Activated naive CD8-positive, alpha-beta T cell (primary cell): Measurements from ENCODE around the gene UBAP1.
"Not testable (repeated sequence)": the region's sequence is repeated elsewhere in the genome, so short reads cannot be mapped to it uniquely, and the experiment has no call there.

Experiments used
- H3K27ac Mint-ChIP-seq: one replicate; pipeline ENCODE4 v1.8.0; 2021; ENCODE audit warnings: mixed read lengths
- H3K27me3 Mint-ChIP-seq: one replicate; pipeline ENCODE4 v1.8.0; 2021; ENCODE audit warnings: mixed read lengths
- H3K36me3 Mint-ChIP-seq: one replicate; pipeline ENCODE4 v1.8.0; 2021; ENCODE audit warnings: mixed read lengths
- H3K4me1 Mint-ChIP-seq: one replicate; pipeline ENCODE4 v1.8.0; 2021; ENCODE audit warnings: low read depth, mixed read lengths
- H3K4me3 Mint-ChIP-seq: one replicate; pipeline ENCODE4 v1.8.0; 2021; ENCODE audit warnings: mild to moderate bottlenecking, mixed read lengths
- H3K9me3 Mint-ChIP-seq: one replicate; pipeline ENCODE4 v1.8.0; 2021; ENCODE audit warnings: low read depth, mixed read lengths

Gene UBAP1

DNA sequence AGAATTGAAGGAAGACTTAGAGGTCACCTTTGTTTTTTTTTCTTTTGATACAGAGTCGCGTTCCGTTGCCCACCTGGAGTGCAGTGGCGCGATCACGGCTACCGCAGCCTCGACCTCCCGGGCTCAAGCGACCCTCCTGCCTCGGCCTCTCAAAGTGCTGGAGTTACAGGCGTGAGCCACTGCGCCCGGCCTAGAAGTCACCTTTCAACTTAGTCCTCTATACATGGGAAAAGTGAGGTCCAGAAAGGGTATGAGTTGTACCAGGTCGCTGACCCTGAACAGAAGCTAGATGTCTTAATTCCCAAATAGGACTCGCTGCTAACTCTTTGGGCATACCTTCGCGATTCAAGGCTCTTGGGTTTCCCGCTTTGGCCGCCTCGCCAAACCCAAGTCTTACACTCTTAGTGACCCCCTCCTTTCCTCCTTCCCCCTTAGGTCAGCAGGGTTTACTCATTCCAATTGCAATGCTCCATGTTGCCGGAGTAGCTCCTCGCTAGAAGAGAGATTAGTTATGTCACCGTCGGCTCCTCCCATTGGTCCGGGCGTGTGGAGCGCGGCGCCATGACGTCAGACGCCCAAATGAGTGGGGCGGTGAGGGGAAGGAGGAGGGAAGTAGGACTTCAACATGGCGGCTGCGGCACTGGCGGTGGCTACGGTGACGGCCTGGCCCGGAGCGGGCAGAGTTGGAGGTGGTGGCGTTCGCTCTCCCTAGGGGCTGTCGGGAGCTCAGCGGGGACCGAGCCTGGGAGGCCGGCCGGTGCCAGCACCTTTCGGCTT is at the start of gene UBAP1:
Gene UBAP1 (plus strand): TSS at position 608 of the 777 bp plus-strand sequence. CDS start 41,872 bp downstream, outside the sequence.
- H3K36me3 Mint-ChIP-seq, result no peaks in the 10 kb centered on the region
- H3K27me3 Mint-ChIP-seq, result no peaks in the 10 kb centered on the region
- H3K4me1 Mint-ChIP-seq, result peaks cover 29% of the 10 kb centered on the region
- H3K27ac Mint-ChIP-seq, result peak within 1 kb of the TSS; percentile 97
- H3K4me3 Mint-ChIP-seq, result peak within 1 kb of the TSS; percentile 95
- H3K9me3 Mint-ChIP-seq, result no peaks in the 10 kb centered on the region

DNA sequence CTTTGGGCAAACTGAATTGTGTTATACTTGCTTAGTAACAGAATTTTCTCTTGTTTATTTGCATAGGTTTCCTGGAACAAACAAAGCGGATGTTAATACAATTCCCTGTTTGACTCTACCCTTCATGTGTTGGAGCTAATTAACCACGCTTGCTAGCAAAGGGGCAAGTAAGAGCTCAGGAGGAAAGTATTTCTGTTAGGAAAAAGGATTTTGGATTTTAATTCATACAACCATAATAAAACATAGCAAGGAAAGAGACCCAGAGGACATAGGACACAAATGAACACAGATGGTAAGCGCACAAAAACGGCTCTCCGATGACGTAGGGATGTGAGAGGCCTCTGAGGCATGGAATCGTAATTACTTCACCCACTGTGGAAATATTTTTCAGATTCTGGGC is 47.3 kb upstream of the UBAP1 start:
- H3K36me3 Mint-ChIP-seq, result no peaks in the 10 kb centered on the region
- H3K27me3 Mint-ChIP-seq, result no peaks in the 10 kb centered on the region
- peaks cover 3% of the 10 kb centered on the region for H3K4me1 Mint-ChIP-seq
- H3K27ac Mint-ChIP-seq, result no peak overlapping the region
- H3K4me3 Mint-ChIP-seq, result no peak overlapping the region
- H3K9me3 Mint-ChIP-seq, result no peaks in the 10 kb centered on the region

DNA sequence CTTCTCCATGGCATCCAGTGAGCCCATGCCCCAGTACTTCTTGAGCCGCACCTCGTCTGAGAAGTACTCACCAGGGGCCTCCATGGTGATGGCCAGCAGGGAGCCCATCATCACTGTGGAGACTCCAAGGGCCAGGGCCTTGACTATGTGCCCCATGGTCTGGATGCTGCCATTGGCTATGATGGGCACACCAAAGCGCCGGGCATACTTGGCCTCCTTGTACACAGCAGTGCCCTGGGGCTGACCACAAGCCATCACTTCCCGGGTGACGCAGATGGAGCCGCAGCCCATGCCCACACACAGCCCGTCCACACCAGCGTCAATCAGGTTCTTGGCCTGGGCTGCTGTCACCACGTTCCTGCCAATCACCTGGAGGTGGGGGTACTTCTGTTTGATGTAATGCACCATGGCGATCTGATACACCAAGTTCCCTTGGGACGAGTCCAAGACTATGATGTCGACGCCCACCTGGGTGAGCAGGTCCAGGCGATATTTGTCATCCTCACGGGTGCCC is 45.4 kb upstream of the UBAP1 start:
- Mint-ChIP-seq H3K4me3 (no peak overlapping the region), H3K9me3 (no peaks in the 10 kb centered on the region), H3K27ac (no peak overlapping the region), H3K4me1 (no peaks in the 10 kb centered on the region), H3K27me3 (no peaks in the 10 kb centered on the region), H3K36me3 (no peaks in the 10 kb centered on the region)

DNA sequence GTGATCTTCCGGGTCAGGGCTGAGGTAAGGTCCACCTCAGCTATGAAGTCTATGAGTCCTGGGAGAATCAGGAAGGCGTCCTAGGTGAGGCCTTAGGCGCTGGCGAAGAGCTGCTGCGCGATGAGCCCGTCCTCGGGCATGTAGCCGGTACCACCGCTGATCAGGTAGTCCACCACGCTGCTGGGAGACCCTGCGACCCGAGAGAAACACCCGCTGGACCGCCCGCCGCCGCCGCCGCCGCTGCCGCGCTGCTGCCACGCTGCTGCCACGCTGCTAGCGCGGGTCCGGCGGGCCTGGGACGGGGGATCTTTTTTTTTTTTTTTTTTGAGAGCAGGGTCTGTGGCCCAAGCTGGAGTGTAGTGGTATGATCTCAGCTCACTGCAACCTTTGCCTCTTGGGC is 44.3 kb upstream of the UBAP1 start:
- Mint-ChIP-seq H3K36me3 (no peaks in the 10 kb centered on the region), H3K27ac (no peak overlapping the region), H3K27me3 (no peaks in the 10 kb centered on the region)

DNA sequence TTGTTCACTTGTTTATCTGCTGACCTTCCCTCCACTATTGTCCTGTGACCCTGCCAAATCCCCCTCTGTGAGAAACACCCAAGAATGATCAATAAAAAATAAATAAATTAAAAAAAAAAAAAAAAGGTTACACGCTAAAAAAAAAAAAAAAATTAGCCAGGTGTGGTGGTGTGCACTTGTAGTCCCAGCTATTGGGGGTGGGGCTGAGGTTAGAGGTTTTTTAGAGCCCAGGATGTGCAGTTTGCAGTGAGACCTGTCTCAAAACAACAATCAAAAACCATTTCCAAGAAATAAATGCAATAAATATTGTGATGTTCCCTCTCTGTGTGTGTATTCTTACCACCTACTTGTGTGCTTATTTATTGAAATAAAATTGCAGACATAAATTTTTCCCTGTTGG is 40.2 kb upstream of the UBAP1 start:
- not testable (repeated sequence) for H3K4me3 Mint-ChIP-seq, H3K9me3 Mint-ChIP-seq, H3K27me3 Mint-ChIP-seq, H3K27ac Mint-ChIP-seq, H3K4me1 Mint-ChIP-seq, H3K36me3 Mint-ChIP-seq

More for the DNA sequence above, 44.3 kb upstream of the UBAP1 start:
- H3K4me3 Mint-ChIP-seq, result no peak overlapping the region
- peaks cover 4% of the 10 kb centered on the region for H3K4me1 Mint-ChIP-seq
- H3K9me3 Mint-ChIP-seq, result no peaks in the 10 kb centered on the region

DNA sequence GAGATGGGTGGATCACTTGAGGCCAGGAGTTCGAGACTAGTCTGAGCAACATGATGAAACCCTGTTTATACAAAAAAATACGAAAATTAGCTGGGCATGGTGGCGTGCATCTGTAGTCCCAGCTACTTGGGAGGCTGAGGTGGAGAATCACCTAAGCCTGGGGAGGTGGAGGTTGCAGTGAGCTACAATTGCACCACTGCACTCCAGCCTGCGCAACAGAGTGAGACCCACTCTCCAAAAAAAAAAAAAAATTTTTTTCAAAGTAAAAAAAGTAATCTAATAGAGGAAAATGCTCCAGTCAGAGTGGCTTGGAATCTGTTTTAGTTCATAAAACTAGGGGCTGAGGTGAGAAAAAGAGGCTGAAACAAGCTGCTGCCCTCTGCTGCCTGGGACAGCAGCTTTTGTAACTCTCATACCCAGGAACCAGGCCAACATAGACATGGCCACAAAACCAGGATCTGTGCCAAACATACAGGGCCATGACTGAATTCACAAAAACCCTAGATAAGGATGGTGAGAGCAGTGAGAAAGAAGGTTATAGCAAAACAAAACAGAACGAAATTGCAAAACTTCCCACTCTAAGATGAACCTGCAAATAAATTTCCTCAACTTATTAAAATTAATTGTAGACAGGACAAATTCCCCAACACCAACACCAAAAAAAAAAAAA is 39.2 kb upstream of the UBAP1 start:
- Mint-ChIP-seq H3K27ac (no peak overlapping the region), H3K27me3 (no peaks in the 10 kb centered on the region), H3K4me1 (peaks cover 4% of the 10 kb centered on the region), H3K4me3 (no peak overlapping the region), H3K9me3 (no peaks in the 10 kb centered on the region), H3K36me3 (no peaks in the 10 kb centered on the region)

DNA sequence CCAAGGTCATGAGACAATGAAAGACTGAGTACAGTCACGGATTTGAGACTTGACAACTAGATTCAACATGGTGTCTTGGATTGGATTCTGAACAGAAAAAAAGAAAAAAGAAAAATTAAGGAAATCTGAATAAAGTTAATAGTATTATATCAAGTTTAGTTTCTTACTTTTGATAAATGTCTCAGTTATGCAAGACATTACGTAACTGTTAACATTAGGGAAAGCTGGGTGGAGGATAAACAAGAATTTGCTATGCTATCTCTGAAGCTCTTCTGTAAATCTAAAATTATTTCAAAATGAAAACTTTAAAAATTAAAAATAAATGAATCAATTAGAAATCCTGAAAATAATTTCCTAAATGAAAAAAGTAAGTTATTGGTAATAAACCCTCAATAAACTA is 38.0 kb upstream of the UBAP1 start:
- Mint-ChIP-seq H3K36me3 (no peaks in the 10 kb centered on the region), H3K4me1 (peaks cover 4% of the 10 kb centered on the region), H3K9me3 (no peaks in the 10 kb centered on the region), H3K27ac (no peak overlapping the region), H3K27me3 (no peaks in the 10 kb centered on the region), H3K4me3 (no peak overlapping the region)

DNA sequence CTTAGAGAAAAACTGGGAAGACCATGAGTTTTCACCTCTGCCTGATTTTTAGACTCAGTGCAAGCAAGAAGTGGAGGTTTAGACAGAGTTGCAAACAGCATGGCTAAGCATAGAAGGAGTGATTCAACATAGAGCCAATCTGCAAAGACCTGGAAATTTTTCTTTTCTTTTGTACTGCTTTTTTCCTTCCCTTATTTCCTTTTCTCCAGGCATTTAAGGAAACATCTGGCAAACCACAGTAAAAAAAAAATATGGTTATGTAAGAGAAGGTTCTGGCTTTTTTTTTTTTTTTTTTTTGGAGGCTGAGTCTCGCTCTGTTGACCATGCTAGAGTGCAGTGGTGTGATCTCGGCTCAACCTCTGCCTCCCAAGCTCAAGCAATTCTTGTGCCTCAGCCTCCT is 35.7 kb upstream of the UBAP1 start:
- Mint-ChIP-seq H3K4me1 (peaks cover 4% of the 10 kb centered on the region), H3K4me3 (no peak overlapping the region), H3K9me3 (no peaks in the 10 kb centered on the region), H3K36me3 (peaks cover 2% of the 10 kb centered on the region), H3K27ac (no peak overlapping the region), H3K27me3 (no peaks in the 10 kb centered on the region)

DNA sequence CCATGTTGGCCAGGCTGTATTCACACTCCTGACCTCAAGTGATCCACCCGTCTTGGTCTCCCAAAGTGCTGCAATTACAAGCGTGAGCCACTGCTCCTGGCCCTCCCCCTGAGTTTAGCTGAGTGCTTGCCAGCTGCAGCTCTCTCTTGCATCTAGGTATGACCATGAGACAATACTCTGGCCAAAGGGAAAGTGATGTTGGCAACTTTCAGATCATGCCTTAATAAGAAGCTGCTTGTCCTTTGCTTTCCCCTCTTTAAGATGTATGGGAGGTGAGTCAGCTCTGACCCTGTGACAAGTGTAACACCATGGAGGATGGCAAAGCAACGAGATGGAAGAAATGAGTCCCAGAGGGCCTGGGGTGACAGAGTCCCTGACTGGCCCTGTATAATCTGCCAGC is 33.7 kb upstream of the UBAP1 start:
- Mint-ChIP-seq H3K27me3 (no peaks in the 10 kb centered on the region), H3K4me1 (no peaks in the 10 kb centered on the region), H3K36me3 (peaks cover 2% of the 10 kb centered on the region), H3K9me3 (no peaks in the 10 kb centered on the region), H3K27ac (no peak overlapping the region), H3K4me3 (no peak overlapping the region)

DNA sequence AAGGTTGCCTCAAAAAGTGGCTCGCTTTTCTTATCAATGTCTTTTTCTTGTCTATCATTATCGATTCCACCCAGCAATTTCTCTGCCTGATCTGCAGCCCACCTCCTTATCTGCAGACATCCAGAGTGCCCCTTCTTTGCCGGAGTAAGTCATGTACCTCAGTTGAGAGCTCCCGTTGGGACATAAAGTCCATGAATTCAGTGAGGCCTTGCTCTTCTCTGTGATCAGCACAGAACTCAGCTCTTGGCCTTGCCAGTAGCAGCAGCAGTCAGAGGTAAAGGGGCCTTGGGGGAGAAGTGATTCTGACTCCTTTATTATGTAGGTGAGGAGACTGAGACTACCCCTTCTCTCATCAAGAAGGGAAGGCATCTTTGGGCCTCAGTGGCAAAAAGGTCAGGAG is 27.4 kb upstream of the UBAP1 start:
- H3K36me3 Mint-ChIP-seq, result peaks cover 2% of the 10 kb centered on the region
- H3K4me3 Mint-ChIP-seq, result no peak overlapping the region
- no peaks in the 10 kb centered on the region for H3K9me3 Mint-ChIP-seq
- no peaks in the 10 kb centered on the region for H3K4me1 Mint-ChIP-seq
- H3K27ac Mint-ChIP-seq, result no peak overlapping the region
- no peaks in the 10 kb centered on the region for H3K27me3 Mint-ChIP-seq

DNA sequence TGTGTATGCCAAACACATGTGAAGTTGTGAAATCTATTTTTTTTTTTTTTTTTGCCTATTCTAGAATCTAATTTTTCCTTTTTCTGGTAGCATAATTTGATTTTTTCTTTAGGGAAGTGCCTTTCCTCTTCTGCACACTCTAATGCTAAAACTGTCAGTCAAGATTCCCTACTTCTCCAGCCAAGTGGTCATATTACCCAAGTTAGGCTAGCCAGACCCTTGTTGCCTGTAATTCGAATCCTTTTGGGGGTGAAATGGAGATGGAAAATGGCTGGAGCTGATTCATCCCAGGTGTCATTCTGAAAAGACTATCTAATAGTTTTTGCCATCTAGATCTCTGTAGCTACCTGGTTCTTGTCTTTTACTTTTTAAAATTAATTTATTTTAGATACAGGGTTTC is 24.8 kb upstream of the UBAP1 start:
- Mint-ChIP-seq H3K9me3 (no peaks in the 10 kb centered on the region), H3K4me1 (no peaks in the 10 kb centered on the region), H3K27me3 (no peaks in the 10 kb centered on the region), H3K4me3 (no peak overlapping the region), H3K36me3 (no peaks in the 10 kb centered on the region), H3K27ac (no peak overlapping the region)

DNA sequence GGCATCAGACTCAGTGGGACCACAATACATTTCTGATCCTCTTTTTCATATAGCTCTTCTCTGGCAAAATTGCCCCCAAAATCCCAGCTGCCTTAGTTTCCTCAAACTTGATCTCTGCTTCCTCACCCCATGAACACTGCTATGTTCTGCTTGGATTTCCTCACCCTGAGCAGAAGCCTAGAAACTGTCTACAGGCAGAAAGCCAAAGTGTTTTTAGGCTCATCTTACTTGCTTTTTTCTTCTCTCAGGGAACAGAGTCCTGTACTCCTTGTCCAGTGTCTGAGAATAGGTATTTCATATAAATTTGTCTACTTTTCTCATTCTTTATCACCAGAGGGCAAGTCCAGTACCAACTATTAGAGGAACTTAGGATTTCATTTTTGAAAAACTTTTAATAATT is 21.5 kb upstream of the UBAP1 start:
- Mint-ChIP-seq H3K4me3 (no peak overlapping the region), H3K4me1 (no peaks in the 10 kb centered on the region)

DNA sequence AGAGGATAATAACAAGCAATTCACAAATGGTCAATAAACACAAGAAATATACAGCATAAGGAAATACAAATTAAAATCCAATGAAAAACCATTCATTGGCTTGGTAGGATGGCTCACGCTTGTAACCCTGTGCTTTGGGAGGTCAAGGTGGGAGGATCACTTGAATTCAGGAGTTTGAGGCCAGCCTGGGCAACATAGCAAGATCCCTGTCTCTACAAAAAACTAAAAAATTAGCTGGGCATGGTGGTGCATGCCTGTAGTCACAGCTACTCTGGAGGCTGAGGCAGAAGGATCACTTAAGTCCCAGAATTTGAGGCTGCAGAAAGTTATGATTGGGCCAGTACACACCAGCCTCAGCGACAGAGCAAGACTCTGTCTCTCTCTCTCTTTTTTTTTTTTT is 20.9 kb upstream of the UBAP1 start:
- H3K27me3 Mint-ChIP-seq, result no peaks in the 10 kb centered on the region
- H3K27ac Mint-ChIP-seq, result no peak overlapping the region
- no peak overlapping the region for H3K4me3 Mint-ChIP-seq
- no peaks in the 10 kb centered on the region for H3K4me1 Mint-ChIP-seq
- no peaks in the 10 kb centered on the region for H3K36me3 Mint-ChIP-seq
- no peaks in the 10 kb centered on the region for H3K9me3 Mint-ChIP-seq

More for the DNA sequence above, 21.5 kb upstream of the UBAP1 start:
- no peaks in the 10 kb centered on the region for H3K9me3 Mint-ChIP-seq
- no peaks in the 10 kb centered on the region for H3K36me3 Mint-ChIP-seq
- H3K27ac Mint-ChIP-seq, result no peak overlapping the region
- H3K27me3 Mint-ChIP-seq, result no peaks in the 10 kb centered on the region

DNA sequence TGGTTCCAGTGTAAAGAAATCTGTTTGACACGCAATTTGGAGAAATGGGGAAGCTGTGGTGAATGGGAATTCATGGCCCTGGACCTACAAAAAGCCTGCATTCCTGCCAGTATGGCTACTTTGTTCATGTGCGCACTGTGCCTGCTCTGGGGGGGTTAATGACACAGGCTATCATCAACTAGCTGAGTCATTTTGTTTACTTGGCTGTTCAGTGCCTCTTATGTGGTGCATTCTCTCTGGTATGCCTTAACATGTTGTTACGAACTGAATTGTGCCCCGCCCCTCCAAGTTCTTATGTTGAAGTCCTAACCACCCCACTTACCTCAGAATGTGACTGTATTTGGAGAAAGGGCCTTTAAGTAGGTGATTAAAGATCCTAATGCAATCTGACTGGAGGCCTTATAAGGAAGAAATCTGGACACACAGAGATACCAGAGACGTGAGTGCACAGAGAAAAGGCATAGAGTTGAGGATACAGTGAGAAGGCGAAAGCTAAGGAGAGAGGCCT is 20.4 kb upstream of the UBAP1 start:
- Mint-ChIP-seq H3K27me3 (no peaks in the 10 kb centered on the region), H3K4me3 (no peak overlapping the region), H3K27ac (no peak overlapping the region), H3K9me3 (no peaks in the 10 kb centered on the region), H3K36me3 (no peaks in the 10 kb centered on the region), H3K4me1 (no peaks in the 10 kb centered on the region)

DNA sequence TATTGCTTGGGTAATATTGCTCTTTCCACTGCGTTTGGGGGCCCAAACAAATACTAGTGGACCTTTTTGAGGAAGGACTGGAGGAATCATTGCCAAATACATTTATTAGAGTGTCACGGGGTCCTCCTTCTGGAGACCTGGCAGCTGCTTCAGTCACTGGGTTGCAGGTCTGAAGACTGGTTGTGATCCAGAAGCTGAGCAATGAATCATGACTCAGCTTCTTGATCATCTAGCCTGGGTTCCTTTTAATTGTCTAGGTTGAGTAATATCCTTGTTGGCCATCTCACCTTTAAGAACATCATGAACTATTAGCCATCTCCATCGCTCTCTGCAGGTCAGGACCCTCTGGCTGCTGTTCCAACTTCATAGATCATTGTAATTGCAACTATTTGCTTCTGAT is 15.4 kb upstream of the UBAP1 start:
- no peaks in the 10 kb centered on the region for H3K4me1 Mint-ChIP-seq

More for the DNA sequence above, 15.4 kb upstream of the UBAP1 start:
- Mint-ChIP-seq H3K9me3 (no peaks in the 10 kb centered on the region), H3K27me3 (no peaks in the 10 kb centered on the region), H3K27ac (no peak overlapping the region), H3K4me3 (no peak overlapping the region), H3K36me3 (no peaks in the 10 kb centered on the region)
